Measurements from ENCODE around the gene ZSCAN30. TPM values are rescaled to one million over a fixed set of nuclear protein-coding genes. Genes with fewer than 3 reads are reported as not detected.

The ZSCAN30 gene
- total and polyA plus RNA-seq, 10 donors = 7.2 to 39.2 (median 23.9) TPM

GRCh38 chr18:35244671-35245070, 45.4 kb downstream of the ZSCAN30 start:
- Histone ChIP-seq H3K27ac (no peak overlapping the region), H3K4me3 (no peak overlapping the region), H3K9me3 (peaks cover 0 to 57% (median 28%) of the 10 kb centered on the region in 8 donors), H3K36me3 (peaks cover 12 to 74% (median 59%) of the 10 kb centered on the region in 6 donors), H3K4me1 (peaks cover 5 to 46% (median 32%) of the 10 kb centered on the region in 6 donors), H3K27me3 (replicated peaks in 1 of 7) (no peaks in the 10 kb centered on the region)
- no peak for DNase-seq
- intact Hi-C loops (cut with DNase I; ENCODE audit: low total_unique reads) = loop anchor here (5.0 kb wide), 1 partner anchor 98 kb away; the partner anchor contains the start of gene ZNF24
- 92 to 98% (median 95%) methylated on average over 4 of the region's 4 CpGs for WGBS, 5 donors
- TF ChIP-seq CTCF (IDR thresholded peaks at IDR 0.05 in 8 of 11, conservative IDR thresholded peaks at IDR 0.05 in 3 of 11) = no peak
- no peak for TF ChIP-seq POLR2A (IDR thresholded peaks at IDR 0.05)
- TF ChIP-seq POLR2AphosphoS5 (IDR thresholded peaks at IDR 0.05) = no peak

- Histone ChIP-seq H3K4me3 (peak overlapping the region in 2 of 8 donors; percentile 62 to 86), H3K4me1 (peaks cover 5 to 35% (median 23%) of the 10 kb centered on the region in 6 donors), H3K27ac (no peak overlapping the region), H3K9me3 (peaks cover 0 to 40% (median 28%) of the 10 kb centered on the region in 8 donors), H3K36me3 (peaks cover 12 to 53% (median 49%) of the 10 kb centered on the region in 6 donors), H3K27me3 (replicated peaks in 1 of 7) (no peaks in the 10 kb centered on the region)
- WGBS, 5 donors = 92 to 97% (median 94%) methylated on average over 6 of the region's 6 CpGs
- TF ChIP-seq CTCF (IDR thresholded peaks at IDR 0.05 in 8 of 11, conservative IDR thresholded peaks at IDR 0.05 in 3 of 11) (no peak), POLR2A (IDR thresholded peaks at IDR 0.05) (no peak), POLR2AphosphoS5 (IDR thresholded peaks at IDR 0.05) (no peak)
- DNase-seq = no peak
- intact Hi-C loops (cut with DNase I; ENCODE audit: low total_unique reads) = loop anchor here (5.0 kb wide), 1 partner anchor 100 kb away; the partner anchor contains the start of gene ZNF24
Measured at GRCh38 chr18:35242426-35242825, 47.6 kb downstream of the ZSCAN30 start.

- Histone ChIP-seq H3K27ac (peak overlapping the region; percentile 95 to 99 (median 98)), H3K4me1 (peaks cover 5 to 27% (median 21%) of the 10 kb centered on the region in 6 donors), H3K4me3 (peak overlapping the region; percentile 54 to 86 (median 66)), H3K9me3 (peaks cover 0 to 30% (median 20%) of the 10 kb centered on the region in 8 donors), H3K27me3 (replicated peaks in 1 of 7) (no peaks in the 10 kb centered on the region), H3K36me3 (peaks cover 12 to 43% (median 40%) of the 10 kb centered on the region in 6 donors)
- 0 to 2% (median 1%) methylated on average over 5 of the region's 5 CpGs for WGBS, 5 donors
- TF ChIP-seq POLR2A (IDR thresholded peaks at IDR 0.05) = no peak
- no peak for TF ChIP-seq CTCF (IDR thresholded peaks at IDR 0.05 in 8 of 11, conservative IDR thresholded peaks at IDR 0.05 in 3 of 11)
- no peak for TF ChIP-seq POLR2AphosphoS5 (IDR thresholded peaks at IDR 0.05)
- DNase-seq = no peak
- intact Hi-C loops (cut with DNase I; ENCODE audit: low total_unique reads) = loop anchor here (5.0 kb wide), 1 partner anchor 101 kb away; the partner anchor contains the start of gene ZNF24
Measured at GRCh38 chr18:35241448-35241804, 48.6 kb downstream of the ZSCAN30 start.

- Histone ChIP-seq H3K9me3 (peaks cover 0 to 25% (median 14%) of the 10 kb centered on the region in 8 donors), H3K27me3 (replicated peaks in 1 of 7) (no peaks in the 10 kb centered on the region), H3K4me3 (peak within 1 kb of the TSS; percentile 54 to 86 (median 66)), H3K4me1 (peaks cover 5 to 27% (median 21%) of the 10 kb centered on the region in 6 donors), H3K36me3 (peaks cover 10 to 37% (median 34%) of the 10 kb centered on the region in 6 donors), H3K27ac (peak within 1 kb of the TSS; percentile 95 to 99 (median 98))
- 0 to 1% (median 0%) methylated on average over 37 to 60 of the region's 60 CpGs for WGBS, 5 donors
- intact Hi-C loops (cut with DNase I; ENCODE audit: low total_unique reads) = loop anchor here (5.0 kb wide), 1 partner anchor 101 kb away; the partner anchor contains the start of gene ZNF24
- DNase-seq = peak; percentile 100
- TF ChIP-seq CTCF (IDR thresholded peaks at IDR 0.05 in 8 of 11, conservative IDR thresholded peaks at IDR 0.05 in 3 of 11) (peak in 3 of 11 experiments; percentile 14 to 36 (median 22)), POLR2A (IDR thresholded peaks at IDR 0.05) (peak; percentile 30 to 92 (median 64)), POLR2AphosphoS5 (IDR thresholded peaks at IDR 0.05) (peak; percentile 99)
Measured at GRCh38 chr18:35240664-35241447, 49.2 kb downstream of the ZSCAN30 start, which contains the start of gene ZNF397. ZNF397 (plus strand) TSS chr18:35241034; CDS start chr18:35242471, 1,437 bp downstream.

Data from spleen (tissue), 11 donors.